Activated effector memory CD4-positive, alpha-beta T cell treated with anti-CD3 and anti-CD28 coated beads, Interleukin-2, amount 50 U/mL, for 16 hours (primary cell): ENCODE data around the gene SAV1.

ENCODE experiments used
- DNase-seq: peaks from one replicate; pipeline ENCODE4 v3.0.0-alpha.2; 2020

The SAV1 gene

DNA sequence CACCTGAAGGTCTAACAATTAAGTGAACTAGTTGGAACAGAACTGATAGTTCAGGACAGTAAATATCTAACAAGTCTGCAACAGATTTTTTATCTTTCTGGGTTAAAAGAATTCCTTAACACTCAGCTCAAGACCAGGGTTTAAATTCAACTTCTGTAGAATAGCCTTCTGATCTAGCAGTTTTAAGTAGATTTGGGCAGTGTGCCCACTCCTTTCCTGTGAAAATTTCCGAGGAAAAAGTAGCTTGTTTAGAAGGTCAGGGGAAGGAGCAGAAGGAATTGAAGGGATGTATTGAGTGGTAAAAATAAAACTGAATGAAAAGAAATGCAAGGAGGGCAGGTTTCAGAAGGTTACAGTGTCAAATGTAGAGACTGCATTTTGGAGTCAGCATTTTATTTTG is 62.3 kb downstream of the SAV1 start:
- no peak for DNase-seq

DNA sequence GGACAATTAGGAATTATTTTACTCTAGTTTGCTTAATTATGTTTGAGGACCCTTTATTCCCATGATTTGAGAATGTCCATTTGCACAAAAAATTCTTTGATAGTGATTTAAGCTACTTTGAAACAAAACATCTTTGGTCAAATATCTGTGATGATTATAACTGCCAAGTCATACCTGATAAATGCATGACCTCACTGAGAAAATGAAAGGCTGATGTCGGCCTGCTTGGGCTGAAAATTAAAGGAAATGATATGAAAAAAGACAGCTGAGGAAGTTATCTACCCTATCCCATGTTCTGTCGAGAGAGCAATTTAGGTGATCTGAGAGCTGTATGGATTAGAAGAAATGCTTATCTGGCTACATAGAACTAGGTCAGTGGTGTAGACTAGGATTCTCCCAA is 64.5 kb downstream of the SAV1 start:
- DNase-seq: no peak

DNA sequence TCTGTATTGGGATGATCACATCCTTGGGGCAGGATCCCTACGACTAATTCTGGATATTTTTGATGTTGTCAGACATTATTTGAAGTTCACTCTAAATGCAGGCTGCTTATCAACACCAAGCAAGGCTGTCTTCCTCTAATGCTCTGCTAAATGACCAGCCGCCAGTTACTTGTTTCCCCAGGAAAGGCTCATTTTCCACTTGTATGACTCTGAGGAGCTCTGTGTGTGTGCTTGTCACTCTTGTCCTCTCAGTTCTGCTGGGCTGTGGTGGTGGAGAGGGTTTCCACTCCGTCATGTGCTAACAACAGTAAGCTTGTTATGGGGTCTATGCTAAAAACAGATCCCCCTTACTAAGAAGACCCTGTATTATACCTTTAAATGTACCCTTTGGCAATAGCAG is 66.1 kb downstream of the SAV1 start:
- no peak for DNase-seq

DNA sequence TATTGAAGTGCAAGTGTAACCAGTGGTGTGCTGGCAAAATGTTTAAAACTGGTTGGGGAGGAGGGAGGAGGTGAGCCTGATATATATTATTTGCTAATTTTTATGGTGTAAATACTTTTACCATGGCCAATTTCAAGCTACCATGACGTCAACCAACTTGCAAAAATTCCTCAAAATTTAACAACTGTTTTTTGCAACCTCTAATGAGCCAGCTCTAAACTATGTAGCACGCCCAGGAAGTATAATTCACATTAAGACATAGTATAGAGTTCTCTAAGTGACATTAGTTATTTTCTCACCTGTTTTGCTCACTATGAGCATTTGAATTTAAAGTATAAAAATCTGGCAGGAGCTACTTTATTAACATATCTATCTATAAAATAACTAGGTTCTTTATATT is 66.7 kb downstream of the SAV1 start:
- no peak for DNase-seq

DNA sequence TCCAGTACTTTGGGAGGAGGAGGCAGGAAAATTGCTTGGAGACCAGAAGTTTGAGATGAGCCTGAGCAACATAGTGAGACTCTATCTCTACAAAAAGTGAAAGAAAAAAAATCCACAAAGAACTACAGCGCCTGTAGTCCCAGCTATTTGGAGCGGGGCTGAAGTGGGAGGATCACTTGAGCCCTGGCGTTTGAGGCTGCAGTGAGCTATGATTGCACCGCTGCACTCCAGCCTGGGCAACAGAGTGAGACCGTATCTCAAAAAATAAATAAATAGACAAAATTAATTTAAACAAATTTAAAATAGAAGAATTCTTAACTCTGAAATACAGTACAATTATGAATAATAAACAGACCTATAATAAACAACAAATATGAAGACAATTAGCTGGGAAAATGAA is 67.3 kb downstream of the SAV1 start:
- no peak for DNase-seq

DNA sequence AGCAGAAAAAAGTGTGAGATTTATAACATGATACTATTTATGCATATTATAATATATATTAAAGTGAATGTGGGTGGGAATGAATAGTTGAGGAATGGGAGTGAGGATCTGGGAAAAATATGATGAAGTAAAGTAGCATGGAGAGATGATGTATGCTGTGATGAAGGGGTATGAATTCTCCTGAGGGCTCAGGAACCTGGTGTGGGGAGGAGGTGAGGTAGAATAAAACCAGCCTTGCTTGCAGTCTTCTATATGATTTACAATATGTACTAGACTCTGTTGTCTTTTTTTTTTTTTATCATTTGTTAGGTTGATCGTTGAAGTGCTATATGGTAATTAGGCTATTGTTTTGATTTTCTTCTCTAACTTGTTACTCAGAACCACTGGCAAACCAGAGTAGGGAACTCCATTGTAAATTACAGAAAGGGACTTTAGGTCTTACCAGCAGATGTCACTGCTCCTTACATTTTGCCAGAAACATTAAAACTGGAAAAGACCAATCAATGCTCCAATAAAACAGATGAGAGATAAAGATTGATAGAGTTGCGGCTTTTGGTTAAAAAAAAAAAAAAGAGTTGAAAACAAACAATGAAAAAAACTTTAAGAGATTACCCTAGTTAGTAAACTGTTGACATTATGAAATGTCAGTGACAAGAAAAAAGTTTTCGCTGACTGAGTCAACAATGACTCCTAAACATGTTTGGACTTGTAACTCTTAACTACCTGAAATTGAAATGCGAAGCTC is 68.2 kb downstream of the SAV1 start:
- DNase-seq: no peak

DNA sequence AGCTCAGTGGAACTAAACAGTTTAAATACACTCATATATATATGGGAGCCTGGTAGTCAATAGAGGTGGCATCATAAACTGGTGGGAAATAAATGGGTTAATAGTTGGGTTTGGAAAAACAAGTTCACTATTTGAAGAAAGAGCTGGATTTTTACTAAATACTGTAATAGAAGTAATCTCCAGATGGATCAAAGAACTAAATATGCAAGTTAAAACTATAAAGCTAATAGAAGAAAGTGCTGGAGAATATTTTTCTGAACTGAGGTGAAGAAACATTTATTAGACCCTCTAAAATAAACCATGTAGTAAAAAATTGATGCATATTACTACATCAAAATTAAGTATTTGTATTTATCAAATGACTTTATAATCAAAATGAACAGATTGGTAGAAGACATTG is 69.3 kb downstream of the SAV1 start:
- no peak for DNase-seq

DNA sequence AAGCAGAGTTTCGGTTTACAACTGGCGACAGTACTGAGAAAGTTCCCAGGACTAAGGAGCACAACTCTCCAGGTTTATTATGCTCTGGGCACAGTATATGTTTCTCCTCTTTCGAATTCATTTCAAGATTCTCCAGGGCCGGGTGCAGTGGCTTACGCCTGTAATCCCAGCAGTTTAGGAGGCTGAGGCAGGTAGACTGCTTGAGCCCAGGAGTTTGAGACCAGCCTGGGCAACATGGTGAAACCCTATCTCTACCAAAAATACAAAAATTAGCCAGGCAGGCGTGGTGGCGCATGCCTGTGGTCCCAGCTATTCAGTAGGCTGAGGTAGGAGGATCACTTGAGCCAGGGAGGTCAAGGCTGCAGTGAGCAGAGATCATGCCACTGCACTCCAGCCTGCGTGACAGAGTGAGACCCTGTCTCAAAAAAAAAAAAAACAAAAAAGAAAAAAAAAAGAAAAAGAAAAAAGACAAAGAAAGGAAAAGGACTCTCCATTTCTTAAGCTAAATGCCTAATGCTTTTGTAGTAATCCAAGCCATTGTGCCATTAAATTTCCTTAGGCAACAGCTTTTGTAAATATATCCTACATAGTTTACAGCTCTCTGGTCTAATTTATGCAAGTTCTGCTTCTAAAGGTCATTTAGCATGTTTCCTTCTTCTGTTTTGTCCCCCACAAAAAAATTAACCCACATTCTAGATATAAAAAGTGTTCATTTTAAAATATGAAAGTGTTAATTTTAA is 73.4 kb downstream of the SAV1 start:
- DNase-seq: no peak

DNA sequence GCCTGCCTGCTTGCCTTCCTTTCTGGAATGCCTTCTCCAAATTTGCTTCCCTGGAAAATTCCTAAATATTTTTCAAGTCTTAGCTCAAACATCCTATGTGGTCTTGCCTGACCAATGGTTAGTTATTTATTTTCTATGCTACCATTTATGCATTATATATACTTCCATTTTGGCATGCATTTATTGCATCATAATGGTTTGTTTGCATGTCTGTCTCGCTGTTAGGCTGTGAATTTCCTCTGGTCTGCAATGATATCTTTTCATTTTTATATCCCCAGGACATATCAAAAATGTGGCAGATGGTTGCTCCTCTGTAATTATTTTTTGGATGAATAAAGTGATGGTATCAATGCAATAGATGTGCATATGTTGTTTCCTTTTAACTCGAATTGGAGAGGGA is 77.6 kb downstream of the SAV1 start:
- DNase-seq: no peak
